DND-41 (cell line): ENCODE results near the gene RIOK1.
A peak's percentile ranks its signal among the peaks of the same experiment; 100 is the strongest.

Source experiments
- ATAC-seq: fragments of 200-7000 bp; cut with Tn5 transposase; 3 replicates; pipeline ENCODE4 v1.9.1; 2021; ENCODE audit warnings: low read depth; ENCODE audit not compliant: insufficient read depth
- DNase-seq: peaks from one replicate; pipeline ENCODE4 v3.0.0-alpha.2; 2020
- H2AFZ ChIP-seq: 2 replicates; pipeline ENCODE4 v1.6.0; 2012; ENCODE audit warnings: low read depth, low read length
- H3K27ac ChIP-seq: 2 replicates; pipeline ENCODE4 v1.5.1; 2012; ENCODE audit warnings: low read length, inconsistent platforms
- H3K27me3 ChIP-seq: fragments of 200-600 bp; sonication (generic); 2 replicates; pipeline ENCODE4 v1.6.0; 2012; ENCODE audit warnings: low read length, mild to moderate bottlenecking, inconsistent platforms; ENCODE audit not compliant: insufficient read depth, poor library complexity
- H3K36me3 ChIP-seq: 2 replicates; pipeline ENCODE4 v1.5.1; 2012; ENCODE audit warnings: low read length, inconsistent platforms; ENCODE audit not compliant: insufficient read depth
- H3K4me1 ChIP-seq: 2 replicates; pipeline ENCODE4 v1.5.1; 2012; ENCODE audit warnings: mild to moderate bottlenecking, low read length; ENCODE audit not compliant: insufficient read depth
- H3K4me2 ChIP-seq: 2 replicates; pipeline ENCODE4 v1.6.0; 2012; ENCODE audit warnings: mild to moderate bottlenecking, moderate library complexity, low read length, inconsistent platforms; ENCODE audit not compliant: insufficient read depth
- H3K4me3 ChIP-seq, 2 experiments: fragments of 200-600 bp in 1 of 2; shearing (Covaris generic) in 1 of 2; 2 replicates each; pipeline ENCODE4 v1.5.1; 2012 to 2016; ENCODE audit warnings: inconsistent platforms in 2 of 2, low read length in 2 of 2, mild to moderate bottlenecking in 2 of 2, low read depth in 1 of 2, moderate library complexity in 1 of 2
- H3K79me2 ChIP-seq: 2 replicates; pipeline ENCODE4 v1.6.0; 2012; ENCODE audit warnings: low read length, inconsistent platforms; ENCODE audit not compliant: insufficient read depth
- H3K9ac ChIP-seq: 2 replicates; pipeline ENCODE4 v1.6.0; 2012; ENCODE audit warnings: low read depth, mild to moderate bottlenecking, inconsistent platforms, low read length, moderate library complexity
- H3K9me3 ChIP-seq: 2 replicates; pipeline ENCODE4 v1.5.1; 2012; ENCODE audit warnings: low read length, moderate library complexity, mild to moderate bottlenecking, inconsistent platforms; ENCODE audit not compliant: insufficient read depth, severe bottlenecking
- H4K20me1 ChIP-seq: 2 replicates; pipeline ENCODE4 v1.6.0; 2012; ENCODE audit warnings: low read length; ENCODE audit not compliant: insufficient read depth
- EZH2 ChIP-seq: IDR thresholded peaks from 3 replicates; pipeline ENCODE4 v1.6.1; 2012; ENCODE audit warnings: borderline replicate concordance, low read depth, mild to moderate bottlenecking, moderate library complexity, low read length, inconsistent platforms; ENCODE audit not compliant: severe bottlenecking
- TF ChIP-seq, protein P1 (sequence below): IDR thresholded peaks from 2 replicates; pipeline ENCODE4 v1.5.1; 2012; ENCODE audit warnings: borderline replicate concordance, low read length, moderate library complexity, mild to moderate bottlenecking; ENCODE audit not compliant: poor library complexity, severe bottlenecking; ENCODE audit errors: extremely low read depth

Gene RIOK1

GRCh38 chr6:7424058-7424457, 34.5 kb downstream of the RIOK1 start:
- Histone ChIP-seq H3K4me2 (no peak overlapping the region), H3K27me3 (no peaks in the 10 kb centered on the region), H3K79me2 (no peaks in the 10 kb centered on the region), H3K9me3 (no peaks in the 10 kb centered on the region), H3K4me1 (no peaks in the 10 kb centered on the region), H3K9ac (no peak overlapping the region), H4K20me1 (no peaks in the 10 kb centered on the region), H3K36me3 (peaks cover 3% of the 10 kb centered on the region; the same call in 1 of the 2 replicates), H2AFZ (no peak overlapping the region), H3K4me3 (no peak overlapping the region), H3K27ac (no peak overlapping the region)
- ATAC-seq (no peak), DNase-seq (no peak)
- TF ChIP-seq, protein P1, sequence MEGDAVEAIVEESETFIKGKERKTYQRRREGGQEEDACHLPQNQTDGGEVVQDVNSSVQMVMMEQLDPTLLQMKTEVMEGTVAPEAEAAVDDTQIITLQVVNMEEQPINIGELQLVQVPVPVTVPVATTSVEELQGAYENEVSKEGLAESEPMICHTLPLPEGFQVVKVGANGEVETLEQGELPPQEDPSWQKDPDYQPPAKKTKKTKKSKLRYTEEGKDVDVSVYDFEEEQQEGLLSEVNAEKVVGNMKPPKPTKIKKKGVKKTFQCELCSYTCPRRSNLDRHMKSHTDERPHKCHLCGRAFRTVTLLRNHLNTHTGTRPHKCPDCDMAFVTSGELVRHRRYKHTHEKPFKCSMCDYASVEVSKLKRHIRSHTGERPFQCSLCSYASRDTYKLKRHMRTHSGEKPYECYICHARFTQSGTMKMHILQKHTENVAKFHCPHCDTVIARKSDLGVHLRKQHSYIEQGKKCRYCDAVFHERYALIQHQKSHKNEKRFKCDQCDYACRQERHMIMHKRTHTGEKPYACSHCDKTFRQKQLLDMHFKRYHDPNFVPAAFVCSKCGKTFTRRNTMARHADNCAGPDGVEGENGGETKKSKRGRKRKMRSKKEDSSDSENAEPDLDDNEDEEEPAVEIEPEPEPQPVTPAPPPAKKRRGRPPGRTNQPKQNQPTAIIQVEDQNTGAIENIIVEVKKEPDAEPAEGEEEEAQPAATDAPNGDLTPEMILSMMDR, result no peak
- no peak for TF ChIP-seq EZH2

- DNase-seq (no peak), ATAC-seq (peak; percentile 54; the same call in 1 of the 3 replicates)
- H3K9ac ChIP-seq, result no peak overlapping the region
- no peaks in the 10 kb centered on the region for H3K9me3 ChIP-seq
- no peak overlapping the region for H2AFZ ChIP-seq
- TF ChIP-seq, protein P1, result peak; percentile 50
- TF ChIP-seq EZH2, result no peak
- no peaks in the 10 kb centered on the region for H3K27me3 ChIP-seq
- no peak overlapping the region for H3K27ac ChIP-seq
- H3K4me3 ChIP-seq, result no peak overlapping the region
- no peaks in the 10 kb centered on the region for H4K20me1 ChIP-seq
- H3K36me3 ChIP-seq, result no peaks in the 10 kb centered on the region
- H3K79me2 ChIP-seq, result no peaks in the 10 kb centered on the region
- no peak overlapping the region for H3K4me2 ChIP-seq
- H3K4me1 ChIP-seq, result no peaks in the 10 kb centered on the region
Observed at GRCh38 chr6:7424967-7425807, 35.6 kb downstream of the RIOK1 start.

GRCh38 chr6:7425808-7426190, 36.2 kb downstream of the RIOK1 start:
- Histone ChIP-seq H3K4me3 (no peak overlapping the region), H3K36me3 (no peaks in the 10 kb centered on the region)
- no peak for TF ChIP-seq EZH2

DNA sequence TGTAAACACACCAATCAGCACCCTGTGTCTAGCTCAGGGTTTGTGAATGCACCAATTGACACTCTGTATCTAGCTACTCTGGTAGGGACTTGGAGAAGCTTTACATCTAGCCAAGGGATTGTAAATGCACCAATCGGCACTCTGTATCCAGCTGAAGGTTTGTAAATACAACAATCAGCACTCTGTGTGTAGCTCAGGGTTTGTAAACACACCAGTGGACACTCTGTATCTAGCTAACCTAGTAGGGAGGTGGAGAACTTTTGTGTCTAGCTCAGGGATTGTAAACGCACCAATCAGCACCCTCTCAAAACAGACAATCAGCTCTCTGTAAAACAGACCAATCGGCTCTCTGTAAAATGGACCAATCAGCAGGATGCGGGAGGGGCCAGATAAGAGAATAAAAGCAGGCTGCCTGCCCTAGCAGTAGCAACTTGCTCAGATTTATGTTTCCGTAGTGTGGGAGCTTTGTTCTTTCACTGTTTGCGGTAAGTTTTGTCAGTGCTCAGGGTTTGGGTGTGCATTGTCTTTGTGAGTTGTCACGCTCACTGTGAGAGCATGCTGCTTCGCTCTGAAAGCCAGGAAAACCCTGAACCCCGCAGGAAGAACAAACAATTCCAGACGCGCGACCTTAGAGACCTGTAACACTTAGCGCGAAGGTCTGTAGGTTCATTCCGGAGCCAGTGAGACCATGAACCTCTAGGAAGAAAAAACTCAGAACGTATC, 37.0 kb downstream of the RIOK1 start:
- H2AFZ ChIP-seq, result no peak overlapping the region
- no peak overlapping the region for H3K4me3 ChIP-seq
- TF ChIP-seq, protein P1, result no peak
- TF ChIP-seq EZH2, result no peak
- no peaks in the 10 kb centered on the region for H3K4me1 ChIP-seq
- no peak overlapping the region for H3K27ac ChIP-seq
- H3K27me3 ChIP-seq, result no peaks in the 10 kb centered on the region
- H3K9me3 ChIP-seq, result no peaks in the 10 kb centered on the region
- no peak overlapping the region for H3K4me2 ChIP-seq
- no peaks in the 10 kb centered on the region for H3K79me2 ChIP-seq
- DNase-seq (no peak), ATAC-seq (no peak)
- no peaks in the 10 kb centered on the region for H4K20me1 ChIP-seq
- no peaks in the 10 kb centered on the region for H3K36me3 ChIP-seq
- H3K9ac ChIP-seq, result no peak overlapping the region

More at GRCh38 chr6:7425808-7426190, 36.2 kb downstream of the RIOK1 start:
- Histone ChIP-seq H2AFZ (no peak overlapping the region), H3K9me3 (no peaks in the 10 kb centered on the region), H3K27ac (no peak overlapping the region), H3K27me3 (no peaks in the 10 kb centered on the region), H4K20me1 (no peaks in the 10 kb centered on the region), H3K4me2 (no peak overlapping the region), H3K79me2 (no peaks in the 10 kb centered on the region), H3K9ac (no peak overlapping the region), H3K4me1 (no peaks in the 10 kb centered on the region)
- no peak for DNase-seq
- ATAC-seq, result no peak
